Measurements from ENCODE around the gene ZDHHC8. TPM values are rescaled to one million over a fixed set of nuclear protein-coding genes. Genes with fewer than 3 reads are reported as not detected.

ZDHHC8 gene
- total and polyA plus RNA-seq, 10 of the 15 experiments (the other 5 are each of a cell fraction or from before 2014, with no cell fraction given) = 0.03 to 46.3 (median 5.3) TPM

GRCh38 chr22:20192293-20192971 lies 60.8 kb downstream of the ZDHHC8 start (continued):
- TF ChIP-seq ZNF687 (IDR thresholded peaks at IDR 0.05) = no peak
- TF ChIP-seq PAX5 (IDR thresholded peaks at IDR 0.05; ENCODE audit: borderline replicate concordance, low read depth, low read length) = no peak

- in situ Hi-C loops (cut with MboI) = no loop called here
- TF ChIP-seq EGR1 (IDR thresholded peaks at IDR 0.05; ENCODE audit: borderline replicate concordance in 1 of 2, low read depth in 2 of 2, low read length in 2 of 2) (no peak), MYB (IDR thresholded peaks at IDR 0.05; ENCODE audit: borderline replicate concordance, low read depth, low read length) (no peak), ATF3 (IDR thresholded peaks at IDR 0.05; ENCODE audit: borderline replicate concordance, extremely low read depth, low read depth, low read length) (no peak), RUNX3 (IDR thresholded peaks at IDR 0.05; ENCODE audit: low read length) (no peak), LARP7 (IDR thresholded peaks at IDR 0.05) (no peak), ZNF592 (IDR thresholded peaks at IDR 0.05) (no peak), KLF5 (IDR thresholded peaks at IDR 0.05; ENCODE audit: partially characterized antibody) (no peak), BCL11A (IDR thresholded peaks at IDR 0.05; ENCODE audit: low read depth, low read length) (no peak)
These were observed 61.6 kb downstream of the ZDHHC8 start for GRCh38 chr22:20192972-20193760.

More at GRCh38 chr22:20192972-20193760, 61.6 kb downstream of the ZDHHC8 start:
- Histone ChIP-seq H3K27ac (ENCODE audit: control insufficient read depth, insufficient read depth) (no peak overlapping the region), H2AFZ (ENCODE audit: control insufficient read depth, low read depth, low read length) (no peak overlapping the region), H3K4me3 (no peak overlapping the region), H3K9me3 (replicated peaks; ENCODE audit: control insufficient read depth, insufficient read depth, low read length) (no peaks in the 10 kb centered on the region), H3K79me2 (ENCODE audit: control insufficient read depth, insufficient read depth, low read length) (no peaks in the 10 kb centered on the region), H3K27me3 (replicated peaks in 1 of 2; ENCODE audit: control insufficient read depth in 2 of 2, insufficient read depth in 2 of 2, low read length in 1 of 2) (no peaks in the 10 kb centered on the region; a peak in 2 of 4 replicates), H3K4me1 (ENCODE audit: control insufficient read depth, insufficient read depth, low read length) (no peaks in the 10 kb centered on the region), H3K9ac (ENCODE audit: control insufficient read depth, insufficient read depth, low read length) (no peak overlapping the region), H4K20me1 (ENCODE audit: control insufficient read depth, insufficient read depth) (no peaks in the 10 kb centered on the region), H3K36me3 (ENCODE audit: control insufficient read depth in 2 of 2, insufficient read depth in 2 of 2, low read length in 1 of 2) (no peaks in the 10 kb centered on the region), H3K4me2 (ENCODE audit: control insufficient read depth, insufficient read depth) (no peak overlapping the region)
- WGBS (ENCODE audit: insufficient coverage, insufficient replicate concordance, low lambda C conversion rate, missing lambda C conversion rate) = 28% methylated on average over 20 of the region's 20 CpGs
- ChIA-PET POLR2A (interaction anchor here (0.6 kb wide), 1 partner anchor 747 kb away, joined by 5 read pairs; no protein-coding TSS in a partner anchor), SMC1A (ENCODE audit: uncharacterized antibody, unreplicated experiment) (no interaction called here), CTCF (interaction anchor here (0.7 to 0.8 kb wide), 2 partner anchors 18 to 36 kb away, joined by 3 to 4 read pairs; no protein-coding TSS in a partner anchor), RAD21 (ENCODE audit: unreplicated experiment) (interaction anchor here (0.9 to 1.7 kb wide), 4 partner anchors 17 to 93 kb away, joined by 3 to 4 read pairs (median 3); no protein-coding TSS in a partner anchor)
- no peak for FAIRE-seq
- DNase-seq (ENCODE audit: low read depth, low spot score) = no peak
- intact Hi-C loops (cut with micrococcal nuclease; ENCODE audit: unreplicated experiment) = no loop called here
- no TSS peak for BruUV-seq (replicated peaks)
- ATAC-seq = peak; percentile 39; the same call in 1 of the 3 replicates

Data from GM12878 (cell line).